Liver (tissue), 3 donors: Measurements from ENCODE around the gene CCBE1.

ENCODE experiments used
- ATF3 ChIP-seq: IDR thresholded peaks from 2 replicates; pipeline ENCODE4 v1.6.1; 2016; ENCODE audit warnings: antibody characterized with exemption
- CTCF ChIP-seq: fragments of 150-350 bp; IDR thresholded peaks from 2 replicates; pipeline ENCODE4 v1.5.1; 2017; ENCODE audit warnings: improper control_type of control experiment, low read depth, low read length; ENCODE audit not compliant: missing input control
- EGR1 ChIP-seq, 2 donors: IDR thresholded peaks; 2 replicates each; pipeline ENCODE4 v1.6.1; 2016 to 2018; ENCODE audit warnings: antibody characterized with exemption in 2 of 2, low read depth in 2 of 2
- FOXA1 ChIP-seq: IDR thresholded peaks from 2 replicates; pipeline ENCODE4 v1.6.1; 2016; ENCODE audit warnings: antibody characterized with exemption
- FOXA2 ChIP-seq: IDR thresholded peaks from 2 replicates; pipeline ENCODE4 v1.6.1; 2016; ENCODE audit warnings: antibody characterized with exemption
- GABPA ChIP-seq, 2 donors: IDR thresholded peaks in 1 of 2; conservative IDR thresholded peaks in 1 of 2; 2 replicates each; pipeline ENCODE4 v1.6.1; 2016; ENCODE audit warnings: antibody characterized with exemption in 2 of 2, mild to moderate bottlenecking in 1 of 2, moderate library complexity in 1 of 2
- JUND ChIP-seq, 2 donors: IDR thresholded peaks; 2 replicates each; pipeline ENCODE4 v1.6.1; 2016; ENCODE audit warnings: antibody characterized with exemption in 2 of 2
- MAX ChIP-seq: IDR thresholded peaks from 2 replicates; pipeline ENCODE4 v1.6.1; 2016; ENCODE audit warnings: antibody characterized with exemption
- RAD21 ChIP-seq, 2 donors: IDR thresholded peaks; 2 replicates each; pipeline ENCODE4 v1.6.1; 2016; ENCODE audit warnings: antibody characterized with exemption in 2 of 2, mild to moderate bottlenecking in 2 of 2
- REST ChIP-seq: IDR thresholded peaks from 2 replicates; pipeline ENCODE4 v1.6.1; 2016; ENCODE audit warnings: antibody characterized with exemption, mild to moderate bottlenecking
- RXRA ChIP-seq, 2 donors: IDR thresholded peaks; 2 replicates each; pipeline ENCODE4 v1.6.1; 2017 to 2018; ENCODE audit warnings: antibody characterized with exemption in 2 of 2, mild to moderate bottlenecking in 1 of 2
- TAF1 ChIP-seq: conservative IDR thresholded peaks from 2 replicates; pipeline ENCODE4 v1.6.1; 2016; ENCODE audit warnings: antibody characterized with exemption, mild to moderate bottlenecking
- YY1 ChIP-seq: IDR thresholded peaks from 2 replicates; pipeline ENCODE4 v1.6.1; 2016; ENCODE audit warnings: antibody characterized with exemption, mild to moderate bottlenecking
- ZBTB33 ChIP-seq: IDR thresholded peaks from 2 replicates; pipeline ENCODE4 v1.6.1; 2016; ENCODE audit warnings: antibody characterized with exemption
- donor health status: healthy.
- donor health status: healthy.

GRCh38 chr18:59619816-59620215, 77.4 kb downstream of the CCBE1 start:
- TF ChIP-seq REST = no peak
- no peak for TF ChIP-seq CTCF
- no peak for TF ChIP-seq YY1
- no peak for TF ChIP-seq RAD21 (IDR thresholded peaks at IDR 0.05)
- no peak for TF ChIP-seq MAX
- no peak for TF ChIP-seq GABPA (IDR thresholded peaks at IDR 0.05 in 1 of 2, conservative IDR thresholded peaks at IDR 0.05 in 1 of 2)
- TF ChIP-seq FOXA1 = no peak
- TF ChIP-seq ATF3 = no peak
- no peak for TF ChIP-seq TAF1
- no peak for TF ChIP-seq ZBTB33
- no peak for TF ChIP-seq JUND (IDR thresholded peaks at IDR 0.05)
- no peak for TF ChIP-seq RXRA (IDR thresholded peaks at IDR 0.05)
- TF ChIP-seq EGR1 (IDR thresholded peaks at IDR 0.05; ENCODE audit: low read depth in 2 of 2) = no peak
- no peak for TF ChIP-seq FOXA2
